H9 (cell line): ENCODE measurements around the gene PPFIBP1. TPM values are rescaled to one million over a fixed set of nuclear protein-coding genes. Genes with fewer than 3 reads are reported as not detected.
"Not testable (repeated sequence)": the region's sequence is repeated elsewhere in the genome, so short reads cannot be mapped to it uniquely, and the experiment has no call there.

Source experiments
- DNase-seq: peaks from one replicate; pipeline ENCODE4 v3.0.0-alpha.2; 2017
- H2AFZ ChIP-seq: one replicate; pipeline ENCODE4 v1.6.1; 2013; ENCODE audit warnings: mild to moderate bottlenecking, low read length, control low read depth, moderate library complexity
- H2AK5ac ChIP-seq: 2 replicates; pipeline ENCODE4 v1.6.1; 2013; ENCODE audit warnings: low read length, control low read depth, mixed read lengths; ENCODE audit not compliant: insufficient read length
- H2BK120ac ChIP-seq: one replicate; pipeline ENCODE4 v1.6.1; 2013; ENCODE audit warnings: low read depth, mild to moderate bottlenecking, low read length, control low read depth, inconsistent platforms; ENCODE audit not compliant: poor library complexity, severe bottlenecking
- H2BK12ac ChIP-seq: 2 replicates; pipeline ENCODE4 v1.6.1; 2013; ENCODE audit warnings: low read length, control low read depth, mixed read lengths, low read depth; ENCODE audit not compliant: insufficient read length
- H2BK15ac ChIP-seq: 2 replicates; pipeline ENCODE4 v1.6.1; 2013; ENCODE audit warnings: low read depth, low read length, control low read depth
- H2BK20ac ChIP-seq: one replicate; pipeline ENCODE4 v1.6.1; 2013; ENCODE audit warnings: low read depth, mild to moderate bottlenecking, low read length, control low read depth, inconsistent platforms; ENCODE audit not compliant: poor library complexity, severe bottlenecking
- H2BK5ac ChIP-seq: 2 replicates; pipeline ENCODE4 v1.6.1; 2013; ENCODE audit warnings: low read length, control low read depth, mixed read lengths; ENCODE audit not compliant: insufficient read length
- H3K14ac ChIP-seq: 2 replicates; pipeline ENCODE4 v1.6.1; 2013; ENCODE audit warnings: low read length, control low read depth; ENCODE audit not compliant: insufficient read depth
- H3K18ac ChIP-seq: 2 replicates; pipeline ENCODE4 v1.6.1; 2013; ENCODE audit warnings: low read depth, mild to moderate bottlenecking, mixed read lengths, low read length, control low read depth; ENCODE audit not compliant: insufficient read length
- H3K23ac ChIP-seq: 2 replicates; pipeline ENCODE4 v1.6.1; 2013; ENCODE audit warnings: low read length, control low read depth, mixed read lengths, low read depth; ENCODE audit not compliant: insufficient read length
- H3K23me2 ChIP-seq: 2 replicates; pipeline ENCODE4 v1.6.1; 2013; ENCODE audit warnings: low read depth, mild to moderate bottlenecking, mixed read lengths, low read length, control low read depth; ENCODE audit not compliant: insufficient read length, poor library complexity, severe bottlenecking
- H3K27ac ChIP-seq: 2 replicates; pipeline ENCODE4 v1.5.1; 2013; ENCODE audit warnings: low read length, control low read depth, mixed read lengths, low read depth; ENCODE audit not compliant: insufficient read length
- H3K27me3 ChIP-seq: 2 replicates; pipeline ENCODE4 v1.6.1; 2013; ENCODE audit warnings: low read length, control low read depth, inconsistent platforms; ENCODE audit not compliant: insufficient read depth
- H3K4ac ChIP-seq: 2 replicates; pipeline ENCODE4 v1.6.1; 2013; ENCODE audit warnings: low read depth, mild to moderate bottlenecking, control low read depth, inconsistent platforms, low read length, moderate library complexity
- H3K4me1 ChIP-seq: 2 replicates; pipeline ENCODE4 v1.6.1; 2013; ENCODE audit warnings: low read length, control low read depth, inconsistent platforms; ENCODE audit not compliant: insufficient read depth
- H3K4me2 ChIP-seq: 2 replicates; pipeline ENCODE4 v1.6.1; 2013; ENCODE audit warnings: low read length, control low read depth, mixed read lengths; ENCODE audit not compliant: insufficient read length, insufficient read depth
- H3K56ac ChIP-seq: 2 replicates; pipeline ENCODE4 v1.6.1; 2013; ENCODE audit warnings: low read depth, mild to moderate bottlenecking, mixed read lengths, low read length, control low read depth; ENCODE audit not compliant: insufficient read length
- H3K79me1 ChIP-seq: 2 replicates; pipeline ENCODE4 v1.6.1; 2013; ENCODE audit warnings: low read depth, mild to moderate bottlenecking, moderate library complexity, low read length, control low read depth, inconsistent platforms; ENCODE audit not compliant: insufficient read depth, poor library complexity, severe bottlenecking
- H3K79me2 ChIP-seq: 2 replicates; pipeline ENCODE4 v1.6.1; 2013; ENCODE audit warnings: low read length, control low read depth, inconsistent platforms; ENCODE audit not compliant: insufficient read depth
- H3K9ac ChIP-seq: 2 replicates; pipeline ENCODE4 v1.6.1; 2013; ENCODE audit warnings: low read length, control low read depth, mixed read lengths; ENCODE audit not compliant: insufficient read length; ENCODE audit errors: extremely low read depth
- H3K9me3 ChIP-seq: one replicate; pipeline ENCODE4 v1.6.1; 2013; ENCODE audit warnings: low read depth, low read length, inconsistent platforms; ENCODE audit not compliant: control insufficient read depth
- H3T11ph ChIP-seq: one replicate; pipeline ENCODE4 v1.6.1; 2013; ENCODE audit warnings: mild to moderate bottlenecking, low read length, control low read depth, inconsistent platforms
- H4K20me1 ChIP-seq: one replicate; pipeline ENCODE4 v1.6.1; 2013; ENCODE audit not compliant: control insufficient read depth, insufficient read length, insufficient read depth
- H4K5ac ChIP-seq: 2 replicates; pipeline ENCODE4 v1.6.1; 2013; ENCODE audit warnings: low read depth, mild to moderate bottlenecking, mixed read lengths, low read length, control low read depth; ENCODE audit not compliant: insufficient read length
- H4K8ac ChIP-seq: replicated peaks from 2 replicates; pipeline ENCODE4 v1.6.1; 2013; ENCODE audit warnings: low read length, control low read depth, mixed read lengths, low read depth; ENCODE audit not compliant: insufficient read length
- H4K91ac ChIP-seq: 2 replicates; pipeline ENCODE4 v1.6.1; 2013; ENCODE audit warnings: low read depth, mild to moderate bottlenecking, moderate library complexity, mixed read lengths, low read length, control low read depth; ENCODE audit not compliant: insufficient read length
- H3K27ac Mint-ChIP-seq, 3 experiments: 2 replicates in 2 of 3; 3 replicates in 1 of 3; pipeline ENCODE4 v1.8.0; 2020 to 2021; ENCODE audit warnings: mixed read lengths in 3 of 3, mild to moderate bottlenecking in 1 of 3, moderate library complexity in 1 of 3
- H3K27me3 Mint-ChIP-seq: 2 replicates; pipeline ENCODE4 v1.8.0; 2021; ENCODE audit warnings: low read depth, mild to moderate bottlenecking, moderate library complexity, mixed read lengths
- H3K36me3 Mint-ChIP-seq, 3 experiments: 2 replicates in 2 of 3; 3 replicates in 1 of 3; pipeline ENCODE4 v1.8.0; 2020 to 2021; ENCODE audit warnings: low read depth in 3 of 3, mixed read lengths in 3 of 3; ENCODE audit not compliant: insufficient read depth in 1 of 3
- H3K4me1 Mint-ChIP-seq, 2 experiments: 2 replicates each; pipeline ENCODE4 v1.8.0; 2020; ENCODE audit warnings: mixed read lengths in 2 of 2
- H3K4me3 Mint-ChIP-seq, 2 experiments: 2 replicates in 1 of 2; 3 replicates in 1 of 2; pipeline ENCODE4 v1.8.0; 2020 to 2021; ENCODE audit warnings: mild to moderate bottlenecking in 2 of 2, mixed read lengths in 2 of 2, moderate library complexity in 1 of 2
- H3K9me3 Mint-ChIP-seq, 2 experiments: 2 replicates in 1 of 2; 3 replicates in 1 of 2; pipeline ENCODE4 v1.8.0; 2020; ENCODE audit warnings: mild to moderate bottlenecking in 2 of 2, mixed read lengths in 2 of 2, moderate library complexity in 1 of 2
- WGBS: extraction: QIAGEN DNeasy Blood & Tissue Kit; methylation state at CpG from one replicate; pipeline ENCODE4 v1.1.7; 2013; ENCODE audit warnings: missing lambda C conversion rate, low lambda C conversion rate, mixed read lengths; ENCODE audit not compliant: insufficient read length; ENCODE audit errors: extremely low coverage; 5-methylcytosine and 5-hydroxymethylcytosine counted together
- total RNA-seq: library from RNA; stranded (reverse); gene quantifications from 2 replicates; pipeline ENCODE4 v1.2.1, GENCODE V29; 2021
- TF ChIP-seq, protein P1 (sequence below): fragments of 200-600 bp; sonication (generic); conservative IDR thresholded peaks from 3 replicates; pipeline ENCODE4 v1.8.0; 2021; ENCODE audit warnings: antibody characterized with exemption, mild to moderate bottlenecking

Gene PPFIBP1
- total RNA-seq, 1 experiment from 2014 or later: 29.2 TPM

DNA sequence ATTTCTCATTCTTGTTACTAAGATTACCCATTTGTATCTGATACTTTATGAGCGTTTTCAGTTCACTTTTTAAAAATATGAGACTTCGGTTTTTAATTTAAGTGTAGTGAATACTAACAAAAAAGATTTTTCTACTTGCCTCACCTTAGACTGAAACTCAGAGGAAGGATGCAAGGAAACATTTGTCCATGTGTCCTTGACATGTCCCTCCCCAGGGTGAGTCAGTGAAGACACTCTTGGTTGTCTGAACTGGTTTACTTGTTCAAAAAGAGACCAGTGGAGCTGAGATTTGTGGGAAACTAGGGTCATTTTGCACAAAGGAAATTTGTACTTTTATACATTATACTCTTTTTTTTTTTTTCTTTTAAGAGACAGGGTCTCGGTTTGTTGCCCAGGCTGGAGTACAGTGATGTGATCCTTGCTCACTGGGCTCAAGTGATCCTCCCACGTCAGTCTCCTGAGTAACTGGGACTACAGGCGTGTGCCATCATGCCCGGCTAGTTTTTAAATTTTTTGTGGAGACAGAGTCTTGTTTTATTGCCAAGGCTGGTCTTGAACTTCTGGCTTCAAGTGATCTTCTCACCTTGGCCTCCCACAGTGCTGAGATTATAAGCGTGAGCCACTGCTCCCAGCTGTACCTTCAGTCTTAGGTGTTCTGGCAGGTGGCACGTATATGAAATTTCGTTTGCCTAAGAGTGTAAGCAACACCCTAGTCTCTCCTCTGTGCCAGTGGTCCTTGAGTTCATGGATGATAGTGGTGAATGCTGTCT is 56.7 kb downstream of the PPFIBP1 start:
- H3K27me3 Mint-ChIP-seq: no peaks in the 10 kb centered on the region
- Histone ChIP-seq H2AFZ (no peak overlapping the region), H3K14ac (no peak overlapping the region), H3K27ac (no peak overlapping the region), H3K4me2 (no peak overlapping the region), H4K8ac (no peak overlapping the region), H3K9me3 (no peaks in the 10 kb centered on the region), H3K27me3 (no peaks in the 10 kb centered on the region), H4K91ac (no peak overlapping the region), H4K5ac (no peak overlapping the region), H3K79me2 (no peaks in the 10 kb centered on the region), H2BK12ac (no peak overlapping the region), H3K4me1 (no peaks in the 10 kb centered on the region), H2BK15ac (no peak overlapping the region), H3K9ac (no peak overlapping the region), H3K79me1 (no peaks in the 10 kb centered on the region), H3K56ac (no peak overlapping the region), H3K4ac (no peak overlapping the region), H3K23me2 (no peaks in the 10 kb centered on the region), H4K20me1 (no peaks in the 10 kb centered on the region), H2BK120ac (no peak overlapping the region), H3K23ac (no peak overlapping the region), H2BK5ac (no peak overlapping the region), H2AK5ac (no peak overlapping the region), H2BK20ac (no peak overlapping the region), H3T11ph (no peak overlapping the region), H3K18ac (no peak overlapping the region)
- no peak for DNase-seq
- H3K4me1 Mint-ChIP-seq: peaks cover 6 to 15% of the 10 kb centered on the region in 2 experiments
- H3K27ac Mint-ChIP-seq: peak overlapping the region in 1 of 3 experiments; percentile 14; a peak in 1 of 7 replicates
- TF ChIP-seq, protein P1, sequence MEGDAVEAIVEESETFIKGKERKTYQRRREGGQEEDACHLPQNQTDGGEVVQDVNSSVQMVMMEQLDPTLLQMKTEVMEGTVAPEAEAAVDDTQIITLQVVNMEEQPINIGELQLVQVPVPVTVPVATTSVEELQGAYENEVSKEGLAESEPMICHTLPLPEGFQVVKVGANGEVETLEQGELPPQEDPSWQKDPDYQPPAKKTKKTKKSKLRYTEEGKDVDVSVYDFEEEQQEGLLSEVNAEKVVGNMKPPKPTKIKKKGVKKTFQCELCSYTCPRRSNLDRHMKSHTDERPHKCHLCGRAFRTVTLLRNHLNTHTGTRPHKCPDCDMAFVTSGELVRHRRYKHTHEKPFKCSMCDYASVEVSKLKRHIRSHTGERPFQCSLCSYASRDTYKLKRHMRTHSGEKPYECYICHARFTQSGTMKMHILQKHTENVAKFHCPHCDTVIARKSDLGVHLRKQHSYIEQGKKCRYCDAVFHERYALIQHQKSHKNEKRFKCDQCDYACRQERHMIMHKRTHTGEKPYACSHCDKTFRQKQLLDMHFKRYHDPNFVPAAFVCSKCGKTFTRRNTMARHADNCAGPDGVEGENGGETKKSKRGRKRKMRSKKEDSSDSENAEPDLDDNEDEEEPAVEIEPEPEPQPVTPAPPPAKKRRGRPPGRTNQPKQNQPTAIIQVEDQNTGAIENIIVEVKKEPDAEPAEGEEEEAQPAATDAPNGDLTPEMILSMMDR: no peak
- no CpG with 5 or more reads among the region's 9 CpGs for WGBS
- H3K36me3 Mint-ChIP-seq: peaks cover 0 to 4% (median 3%) of the 10 kb centered on the region in 3 experiments; a peak in 3 of 7 replicates
- no peaks in the 10 kb centered on the region; a peak in 1 of 5 replicates for H3K9me3 Mint-ChIP-seq
- H3K4me3 Mint-ChIP-seq: no peak overlapping the region

GRCh38 chr12:27581331-27581671 is 57.3 kb downstream of the PPFIBP1 start:
- H3K4me1 ChIP-seq, H3K4me3 Mint-ChIP-seq, H3K56ac ChIP-seq, H4K91ac ChIP-seq, H3K4me2 ChIP-seq, H4K8ac ChIP-seq, H2BK15ac ChIP-seq, H3K18ac ChIP-seq, H3K27me3 ChIP-seq, H3K27ac ChIP-seq, H3K23ac ChIP-seq, H2BK5ac ChIP-seq, H3K9me3 Mint-ChIP-seq, H2BK20ac ChIP-seq, H4K5ac ChIP-seq, H3K27me3 Mint-ChIP-seq, H3K9ac ChIP-seq, H3K79me2 ChIP-seq, DNase-seq, H3K9me3 ChIP-seq, H2AK5ac ChIP-seq, H3K36me3 Mint-ChIP-seq, H3T11ph ChIP-seq, H3K23me2 ChIP-seq, H2AFZ ChIP-seq, H3K4ac ChIP-seq, H3K79me1 ChIP-seq, H2BK120ac ChIP-seq, H2BK12ac ChIP-seq, H3K27ac Mint-ChIP-seq, H3K14ac ChIP-seq, H4K20me1 ChIP-seq: not testable (repeated sequence)
- H3K4me1 Mint-ChIP-seq: peaks cover 3 to 10% of the 10 kb centered on the region in 2 experiments
- WGBS: no CpG with 5 or more reads among the region's 1 CpG
